BE2C (cell line): ENCODE data around the gene CCK.
"Not testable (repeated sequence)": the region's sequence is repeated elsewhere in the genome, so short reads cannot be mapped to it uniquely, and the experiment has no call there.

Source experiments
- DNase-seq: peaks from one replicate; pipeline ENCODE4 v3.0.0-alpha.2; 2020
- H3K27me3 ChIP-seq: fragments of 250-450 bp; sonication (Bioruptor Pico); 2 replicates; pipeline ENCODE4 v1.5.1; 2020; ENCODE audit warnings: mild to moderate bottlenecking
- H3K36me3 ChIP-seq: fragments of 250-450 bp; sonication (Bioruptor Pico); 2 replicates; pipeline ENCODE4 v1.5.1; 2020; ENCODE audit warnings: mild to moderate bottlenecking
- H3K4me1 ChIP-seq: fragments of 250-450 bp; sonication (Bioruptor Pico); 2 replicates; pipeline ENCODE4 v1.5.1; 2020
- H3K4me3 ChIP-seq: 2 replicates; pipeline ENCODE4 v1.5.1; 2011; ENCODE audit warnings: low read depth, low read length
- H3K9me3 ChIP-seq: fragments of 250-450 bp; sonication (Bioruptor Pico); 2 replicates; pipeline ENCODE4 v1.5.1; 2020
- TF ChIP-seq, protein P1 (sequence below): IDR thresholded peaks from 2 replicates; pipeline ENCODE4 v1.5.1; 2012; ENCODE audit warnings: mild to moderate bottlenecking, low read depth, low read length

The CCK gene

DNA sequence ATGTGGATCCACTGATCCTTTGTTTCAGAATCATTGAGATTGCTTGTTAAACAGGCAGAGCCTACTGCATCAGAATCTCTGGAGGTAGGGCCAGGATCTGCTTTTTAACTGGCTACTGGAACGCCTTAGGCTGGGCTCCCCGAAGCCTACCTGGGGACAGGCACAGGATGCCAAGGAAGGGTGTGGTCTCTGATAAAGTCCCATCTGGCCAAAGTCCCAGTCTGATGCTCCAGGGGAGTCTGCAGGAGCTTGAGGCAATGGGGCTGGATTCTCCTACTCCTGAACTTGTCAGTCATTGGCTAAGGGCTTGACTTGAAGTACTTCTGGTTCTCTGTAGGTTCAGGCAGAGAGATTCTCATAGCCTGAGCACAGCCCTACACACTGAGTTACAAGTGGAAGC, 22.4 kb upstream of the CCK start:
- no peaks in the 10 kb centered on the region for H3K27me3 ChIP-seq
- no peaks in the 10 kb centered on the region for H3K9me3 ChIP-seq
- no peaks in the 10 kb centered on the region for H3K36me3 ChIP-seq
- DNase-seq: no peak
- no peak overlapping the region for H3K4me3 ChIP-seq
- H3K4me1 ChIP-seq: no peaks in the 10 kb centered on the region
- TF ChIP-seq, protein P1, sequence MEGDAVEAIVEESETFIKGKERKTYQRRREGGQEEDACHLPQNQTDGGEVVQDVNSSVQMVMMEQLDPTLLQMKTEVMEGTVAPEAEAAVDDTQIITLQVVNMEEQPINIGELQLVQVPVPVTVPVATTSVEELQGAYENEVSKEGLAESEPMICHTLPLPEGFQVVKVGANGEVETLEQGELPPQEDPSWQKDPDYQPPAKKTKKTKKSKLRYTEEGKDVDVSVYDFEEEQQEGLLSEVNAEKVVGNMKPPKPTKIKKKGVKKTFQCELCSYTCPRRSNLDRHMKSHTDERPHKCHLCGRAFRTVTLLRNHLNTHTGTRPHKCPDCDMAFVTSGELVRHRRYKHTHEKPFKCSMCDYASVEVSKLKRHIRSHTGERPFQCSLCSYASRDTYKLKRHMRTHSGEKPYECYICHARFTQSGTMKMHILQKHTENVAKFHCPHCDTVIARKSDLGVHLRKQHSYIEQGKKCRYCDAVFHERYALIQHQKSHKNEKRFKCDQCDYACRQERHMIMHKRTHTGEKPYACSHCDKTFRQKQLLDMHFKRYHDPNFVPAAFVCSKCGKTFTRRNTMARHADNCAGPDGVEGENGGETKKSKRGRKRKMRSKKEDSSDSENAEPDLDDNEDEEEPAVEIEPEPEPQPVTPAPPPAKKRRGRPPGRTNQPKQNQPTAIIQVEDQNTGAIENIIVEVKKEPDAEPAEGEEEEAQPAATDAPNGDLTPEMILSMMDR: no peak

DNA sequence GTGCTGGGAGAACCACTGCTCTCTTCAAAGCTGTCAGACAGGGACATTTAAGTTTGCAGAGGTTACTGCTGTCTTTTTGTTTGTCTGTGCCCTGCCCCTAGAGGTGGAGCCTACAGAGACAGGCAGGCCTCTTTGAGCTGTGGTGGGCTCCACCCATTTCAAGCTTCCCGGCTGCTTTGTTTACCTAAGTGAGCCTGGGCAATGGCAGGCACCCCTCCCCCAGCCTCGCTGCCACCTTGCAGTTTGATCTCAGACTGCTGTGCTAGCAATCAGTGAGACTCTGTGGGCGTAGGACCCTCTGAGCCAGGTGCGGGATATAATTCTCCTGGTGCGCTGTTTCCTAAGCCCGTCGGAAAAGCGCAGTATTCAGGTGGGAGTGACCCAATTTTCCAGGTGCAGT, 21.4 kb upstream of the CCK start:
- not testable (repeated sequence) for H3K4me1 ChIP-seq, H3K9me3 ChIP-seq, H3K36me3 ChIP-seq, DNase-seq, H3K27me3 ChIP-seq, H3K4me3 ChIP-seq

DNA sequence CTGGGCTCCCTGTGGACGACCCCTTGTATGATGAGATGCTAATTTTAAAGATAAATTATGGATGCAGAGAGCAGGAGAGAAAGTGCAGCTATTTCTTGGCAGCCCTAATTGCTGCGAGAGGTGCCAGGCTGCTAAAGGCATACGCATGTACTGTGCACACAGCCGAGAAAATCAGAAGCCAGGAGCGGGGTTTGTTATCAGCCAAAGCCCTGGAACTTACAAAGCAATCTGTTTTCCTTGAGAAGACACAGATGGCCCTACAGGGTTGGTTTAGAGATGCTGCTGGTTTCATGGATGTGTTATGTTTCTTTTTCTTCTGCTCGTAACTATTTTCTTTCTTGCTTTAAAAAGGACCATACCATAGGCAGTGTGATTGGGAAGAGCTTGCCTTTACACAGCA, 11.7 kb upstream of the CCK start:
- TF ChIP-seq, protein P1: no peak
- DNase-seq: no peak
- H3K36me3 ChIP-seq: no peaks in the 10 kb centered on the region
- no peaks in the 10 kb centered on the region for H3K4me1 ChIP-seq
- no peak overlapping the region for H3K4me3 ChIP-seq
- no peaks in the 10 kb centered on the region for H3K27me3 ChIP-seq
- H3K9me3 ChIP-seq: no peaks in the 10 kb centered on the region

DNA sequence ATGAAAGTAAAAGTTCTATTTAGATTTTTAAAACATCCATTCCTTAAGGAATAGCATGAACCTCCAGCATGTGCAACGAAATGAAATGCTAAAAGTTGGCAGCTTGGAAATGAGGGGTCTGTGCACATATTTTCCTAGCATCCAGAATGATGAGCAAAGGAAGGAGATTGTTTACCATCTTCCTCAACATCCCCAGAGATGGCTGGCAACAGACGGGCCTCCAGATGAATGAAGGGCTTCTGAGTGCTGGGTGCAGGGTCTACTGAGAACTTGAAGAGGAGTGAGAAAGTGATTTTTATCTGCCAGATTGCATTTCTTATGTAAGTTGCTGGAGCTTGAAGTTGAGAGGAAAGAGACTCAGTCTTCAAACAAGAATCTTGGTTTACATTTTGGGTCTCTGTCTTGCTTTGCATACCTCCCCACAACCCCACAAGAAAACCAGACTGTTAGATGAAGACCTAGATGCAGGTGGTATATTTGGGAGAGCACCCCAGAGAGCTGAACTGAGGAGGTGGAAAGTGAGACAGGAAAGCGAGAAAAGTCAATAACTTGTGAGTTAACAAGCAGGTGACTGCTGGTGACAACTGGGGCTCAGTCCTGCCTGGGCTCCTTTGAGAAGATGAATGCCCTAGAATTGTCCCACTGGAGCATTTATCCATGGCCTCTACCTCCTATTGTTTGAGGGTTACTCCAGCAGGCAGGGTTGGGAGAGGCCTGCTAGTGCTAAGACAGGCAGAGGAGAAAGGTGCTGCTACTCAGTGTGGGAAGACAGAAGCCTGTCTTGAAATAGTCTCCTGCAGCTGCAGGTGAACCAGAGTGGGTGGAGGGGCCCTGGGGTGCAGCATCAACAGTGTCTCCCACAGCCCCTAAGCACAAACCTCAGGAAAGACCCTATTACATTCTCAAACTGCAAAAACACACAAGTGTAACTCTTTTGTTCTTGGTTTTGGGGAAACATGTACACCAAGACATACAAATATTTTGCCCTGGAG, 10.5 kb upstream of the CCK start:
- Histone ChIP-seq H3K36me3 (no peaks in the 10 kb centered on the region), H3K9me3 (no peaks in the 10 kb centered on the region), H3K4me1 (no peaks in the 10 kb centered on the region), H3K4me3 (no peak overlapping the region), H3K27me3 (no peaks in the 10 kb centered on the region)
- TF ChIP-seq, protein P1: no peak
- DNase-seq: no peak

DNA sequence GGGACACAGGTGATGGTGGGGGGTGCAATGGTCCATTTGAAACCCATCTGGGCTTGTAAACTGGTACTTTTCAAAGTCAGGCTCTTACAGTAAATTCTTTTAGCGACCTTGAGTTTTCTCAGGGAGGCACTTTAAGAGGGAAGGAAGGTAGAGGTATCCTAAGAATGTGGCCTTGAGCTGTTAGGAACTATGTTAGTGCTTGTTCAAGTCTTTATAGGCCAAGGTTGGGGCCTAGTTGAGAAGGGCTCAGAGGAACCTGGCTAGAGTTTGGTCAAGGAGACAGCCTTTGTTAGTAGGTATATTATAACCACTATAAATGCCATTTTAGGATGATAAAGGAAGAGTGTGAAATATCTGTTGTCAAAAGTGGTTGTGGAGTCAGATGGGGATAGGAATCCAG, 9.2 kb upstream of the CCK start:
- no peak for DNase-seq
- TF ChIP-seq, protein P1: no peak
- Histone ChIP-seq H3K36me3 (no peaks in the 10 kb centered on the region), H3K4me3 (no peak overlapping the region), H3K4me1 (no peaks in the 10 kb centered on the region), H3K9me3 (no peaks in the 10 kb centered on the region), H3K27me3 (no peaks in the 10 kb centered on the region)

DNA sequence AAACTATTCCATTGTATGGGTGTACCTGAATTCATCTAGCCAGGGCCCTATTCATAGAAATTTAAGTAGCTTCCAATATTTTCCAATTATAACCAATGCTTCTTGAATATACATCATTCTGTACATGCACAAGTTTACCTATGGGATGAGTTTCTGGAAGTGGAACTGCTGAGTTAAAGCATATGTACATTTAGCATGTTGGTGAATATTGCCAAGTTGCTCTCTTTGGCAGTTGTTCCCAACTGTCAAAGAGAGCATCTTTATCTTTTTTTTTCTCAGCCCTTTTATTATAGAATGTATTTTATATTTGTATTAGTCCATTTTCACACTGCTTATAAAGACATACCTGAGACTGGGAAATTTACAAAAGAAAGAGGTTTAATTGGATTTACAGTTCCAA, 8.3 kb upstream of the CCK start:
- TF ChIP-seq, protein P1: no peak
- DNase-seq: no peak
- Histone ChIP-seq H3K4me1 (no peaks in the 10 kb centered on the region), H3K4me3 (no peak overlapping the region), H3K9me3 (no peaks in the 10 kb centered on the region), H3K27me3 (0 out of 2 replicates have a peak, but pooled peaks cover 2% of the 10 kb centered on the region), H3K36me3 (no peaks in the 10 kb centered on the region)
